K562 (cell line): ENCODE data around the gene XAB2. TPM values are rescaled to one million over a fixed set of nuclear protein-coding genes. Genes with fewer than 3 reads are reported as not detected.

Experiments
- ATAC-seq: fragments of 200-7000 bp; cut with Tn5 transposase; 3 replicates; pipeline ENCODE4 v1.9.1; 2020; ENCODE audit warnings: moderate library complexity
- BruUV-seq: library from RNA; stranded (reverse); fragments of 400-500 nt; replicated peaks from 2 replicates; lab custom pipeline; 2021; lab: Mats Ljungman, UMichigan
- CTCF ChIA-PET: fragments of 300-600 bp; formaldehyde crosslinking; extraction: SDS; loops from one replicate; lab custom pipeline; 2021; ENCODE audit warnings: low intra/inter-chr PET ratio; lab: Yijun Ruan, JAX
- POLR2A ChIA-PET: fragments of 300-600, 350-650 bp; sonication (Branson Sonifier 250); formaldehyde crosslinking; extraction: SDS; loops from one replicate; lab custom pipeline; 2021; ENCODE audit warnings: antibody characterized with exemption, inconsistent platforms; lab: Yijun Ruan, JAX
- DNase-seq, 4 experiments: peaks; one replicate each; pipeline versions ENCODE4 v3.0.0 to v3.0.0-alpha.2; 2011 to 2018; ENCODE audit warnings: low spot score in 3 of 4, mixed read lengths in 3 of 4; ENCODE audit errors: extremely low read depth in 1 of 4
- FAIRE-seq: peaks from 2 replicates; lab custom pipeline; 2011; peaks lifted over from hg19 to GRCh38; lab: Jason Lieb, UNC
- H2AFZ ChIP-seq: 2 replicates; pipeline ENCODE4 v1.6.0; 2011; ENCODE audit warnings: low read depth, low read length, control low read depth, inconsistent platforms
- H3K27ac ChIP-seq: fragments of 200-600 bp; 3 replicates; pipeline ENCODE4 v1.8.0; 2011; ENCODE audit warnings: low read depth, mild to moderate bottlenecking, control low read depth, inconsistent platforms, low read length, moderate library complexity, mixed read lengths; ENCODE audit errors: extremely low read depth
- H3K27me3 ChIP-seq, 2 experiments: fragments of 300-600 bp in 1 of 2; 2 replicates in 1 of 2; 3 replicates in 1 of 2; pipeline versions ENCODE4 v1.6.0 to v1.8.0; 2011; ENCODE audit warnings: inconsistent platforms in 2 of 2, low read length in 2 of 2, mild to moderate bottlenecking in 1 of 2, mixed read lengths in 1 of 2, moderate library complexity in 1 of 2; ENCODE audit not compliant: control insufficient read depth in 2 of 2, insufficient read depth in 2 of 2
- H3K36me3 ChIP-seq: fragments of 300-600 bp; 3 replicates; pipeline ENCODE4 v1.8.0; 2011; ENCODE audit warnings: mild to moderate bottlenecking, low read length, inconsistent platforms; ENCODE audit not compliant: control insufficient read depth, insufficient read depth
- H3K4me1 ChIP-seq, 2 experiments: fragments of 200-600 bp in 1 of 2; replicated peaks in 1 of 2; 2 replicates in 1 of 2; 3 replicates in 1 of 2; pipeline versions ENCODE4 v1.5.1 to v1.8.0; 2011; ENCODE audit warnings: inconsistent platforms in 2 of 2, low read length in 2 of 2, mild to moderate bottlenecking in 1 of 2, mixed read lengths in 1 of 2, moderate library complexity in 1 of 2; ENCODE audit not compliant: control insufficient read depth in 2 of 2, insufficient read depth in 2 of 2
- H3K4me2 ChIP-seq: 2 replicates; pipeline ENCODE4 v1.6.1; 2011; ENCODE audit warnings: low read length, control low read depth, inconsistent platforms, mixed read lengths; ENCODE audit not compliant: insufficient read depth
- H3K4me3 ChIP-seq: fragments of 200-600 bp; sonication (generic), shearing (Covaris generic); 2 replicates; pipeline ENCODE4 v1.5.1; 2016; ENCODE audit warnings: control low read depth, inconsistent platforms
- H3K79me2 ChIP-seq: fragments of 200-600 bp; 3 replicates; pipeline ENCODE4 v1.8.0; 2011; ENCODE audit warnings: low read length, inconsistent platforms; ENCODE audit not compliant: control insufficient read depth, insufficient read depth
- H3K9ac ChIP-seq, 2 experiments: 2 replicates each; pipeline versions ENCODE4 v1.6.0 to v1.6.1; 2011; ENCODE audit warnings: low read depth in 2 of 2, low read length in 2 of 2, control low read depth in 1 of 2, inconsistent platforms in 1 of 2, mild to moderate bottlenecking in 1 of 2, mixed read lengths in 1 of 2; ENCODE audit not compliant: insufficient read depth in 1 of 2
- H3K9me1 ChIP-seq: one replicate; pipeline ENCODE4 v1.6.0; 2011; ENCODE audit warnings: inconsistent platforms, mild to moderate bottlenecking, low read length, moderate library complexity; ENCODE audit not compliant: control insufficient read depth, insufficient read depth
- H3K9me3 ChIP-seq: replicated peaks from 2 replicates; pipeline ENCODE4 v1.5.1; 2011; ENCODE audit warnings: low read depth, low read length, inconsistent platforms; ENCODE audit not compliant: control insufficient read depth, insufficient read depth
- H4K20me1 ChIP-seq: replicated peaks from 2 replicates; pipeline ENCODE4 v1.6.1; 2011; ENCODE audit warnings: low read length, inconsistent platforms, mixed read lengths; ENCODE audit not compliant: control insufficient read depth, insufficient read depth
- EHMT2 ChIP-seq: fragments of 450-650 bp; IDR thresholded peaks from 2 replicates; pipeline ENCODE4 v1.6.1; 2018; ENCODE audit warnings: antibody characterized with exemption
- HINFP ChIP-seq: fragments of 450-650 bp; conservative IDR thresholded peaks from 2 replicates; pipeline ENCODE4 v1.6.1; 2016; ENCODE audit warnings: missing genetic modification characterization, low read depth, mild to moderate bottlenecking, control low read depth, missing compliant biosample characterization
- MCM3 ChIP-seq: fragments of 450-650 bp; IDR thresholded peaks from 2 replicates; pipeline ENCODE4 v1.6.1; 2016
- NCOR1 ChIP-seq: fragments of 450-650 bp; IDR thresholded peaks from 2 replicates; pipeline ENCODE4 v1.6.1; 2016; ENCODE audit warnings: mild to moderate bottlenecking, moderate library complexity
- TCF3 ChIP-seq: sonication (generic); formaldehyde crosslinking; IDR thresholded peaks from 2 replicates; pipeline ENCODE4 v1.4.0; 2020; ENCODE audit warnings: mild to moderate bottlenecking, missing genetic modification reagents
- WGBS: fragments of 100-300 bp; shearing (Covaris generic); methylation state at CpG from one replicate; pipeline ENCODE4 v1.1.6; 2016; ENCODE audit warnings: low coverage, mixed read lengths; ENCODE audit not compliant: insufficient coverage; ENCODE audit errors: missing lambda C conversion rate; 5-methylcytosine and 5-hydroxymethylcytosine counted together
- in situ Hi-C: fragments of 300-500 bp; cut with MboI; formaldehyde crosslinking; loops from 4 replicates; pipeline ENCODE4 v1.15.0; 2018; ENCODE audit warnings: inconsistent platforms, mixed read lengths
- intact Hi-C: fragments of 100-400 bp; cut with micrococcal nuclease; formaldehyde crosslinking; loops from 2 replicates; pipeline ENCODE4 v1.14.2; 2022
- polyA plus RNA-seq, 8 experiments: library from polyadenylated mRNA; depleted of rRNA in 4 of 8; stranded (reverse) in 5 of 8; unstranded in 3 of 8; fragments of >200 nt; fragmentation: Nextera tagmentation in 2 of 8; fragmentation: Illumina TruSeq in 1 of 8; extraction: Ambion mirVana in 2 of 8; extraction: Trizol in 1 of 8; gene quantifications; 2 replicates each; pipeline versions ENCODE4 v1.2.1 to v1.2.3, GENCODE V29; 2011 to 2014; ENCODE audit warnings: inconsistent platforms in 1 of 8, missing spikeins in 1 of 8
- total RNA-seq, 7 experiments: library from RNA; depleted of rRNA in 6 of 7; stranded (reverse); fragments of >200 nt in 6 of 7; fragmentation: Illumina TruSeq in 2 of 7; extraction: Trizol in 2 of 7; gene quantifications; 2 replicates each; pipeline versions ENCODE4 v1.2.1 to v1.2.3, GENCODE V29; 2011 to 2021; ENCODE audit warnings: low replicate concordance in 1 of 7

The XAB2 gene
- total and polyA plus RNA-seq, 9 of the 15 experiments (the other 6 are each of a cell fraction or from before 2014, with no cell fraction given), result 0.21 to 58.3 (median 20.0) TPM

GRCh38 chr19:7600721-7601120 is 28.6 kb downstream of the XAB2 start:
- intact Hi-C loops, result no loop called here
- H4K20me1 ChIP-seq, result 0 out of 2 replicates have a peak, but pooled peaks cover 5% of the 10 kb centered on the region
- peaks cover 2 to 24% of the 10 kb centered on the region in 2 experiments; a peak in 3 of 5 replicates for H3K4me1 ChIP-seq
- in situ Hi-C loops, result no loop called here
- BruUV-seq, result no TSS peak
- H3K9me1 ChIP-seq, result no peaks in the 10 kb centered on the region
- H3K9ac ChIP-seq, result no peak overlapping the region
- DNase-seq (no peak), FAIRE-seq (no peak), ATAC-seq (no peak)
- no peaks in the 10 kb centered on the region for H3K79me2 ChIP-seq
- H3K9me3 ChIP-seq, result 0 out of 2 replicates have a peak, but pooled peaks cover 1% of the 10 kb centered on the region
- no peak overlapping the region for H2AFZ ChIP-seq
- CTCF ChIA-PET, result no interaction called here
- TF ChIP-seq MCM3 (no peak), EHMT2 (peak; percentile 79)
- peaks cover 13 to 22% of the 10 kb centered on the region in 2 experiments; a peak in 3 of 5 replicates for H3K27me3 ChIP-seq
- H3K4me2 ChIP-seq, result no peak overlapping the region
- no peak overlapping the region for H3K4me3 ChIP-seq
- POLR2A ChIA-PET, result interaction anchor here (0.6 kb wide), 1 partner anchor 220 kb away, joined by 3 read pairs; no protein-coding TSS in a partner anchor
- H3K27ac ChIP-seq, result no peak overlapping the region
- no peaks in the 10 kb centered on the region for H3K36me3 ChIP-seq

- in situ Hi-C loops (no loop called here), intact Hi-C loops (no loop called here)
- WGBS, result 3% methylated on average over 5 of the region's 6 CpGs
- ATAC-seq (no peak), FAIRE-seq (no peak), DNase-seq (no peak)
- 0 out of 2 replicates have a peak, but pooled peaks cover 5% of the 10 kb centered on the region for H4K20me1 ChIP-seq
- no peak overlapping the region for H3K9ac ChIP-seq
- peaks cover 21 to 42% of the 10 kb centered on the region in 2 experiments; a peak in 4 of 5 replicates for H3K27me3 ChIP-seq
- H2AFZ ChIP-seq, result no peak overlapping the region
- 0 out of 2 replicates have a peak, but pooled peaks cover 1% of the 10 kb centered on the region for H3K9me3 ChIP-seq
- H3K79me2 ChIP-seq, result no peaks in the 10 kb centered on the region
- CTCF ChIA-PET, result no interaction called here
- H3K4me2 ChIP-seq, result no peak overlapping the region
- no peaks in the 10 kb centered on the region for H3K36me3 ChIP-seq
- TF ChIP-seq HINFP, result peak; percentile 51; the same call in 1 of the 2 replicates
- no peak for TF ChIP-seq NCOR1
- TF ChIP-seq TCF3, result no peak
- no peaks in the 10 kb centered on the region for H3K9me1 ChIP-seq
- BruUV-seq, result no TSS peak
- H3K4me1 ChIP-seq, result peaks cover 0 to 14% of the 10 kb centered on the region in 2 experiments; a peak in 3 of 5 replicates
- H3K27ac ChIP-seq, result no peak overlapping the region
- H3K4me3 ChIP-seq, result no peak overlapping the region
- POLR2A ChIA-PET, result interaction anchor here (0.6 to 1.4 kb wide), 3 partner anchors 18 to 81 kb away, joined by 3 read pairs; no protein-coding TSS in a partner anchor
These were observed 31.2 kb downstream of the XAB2 start for GRCh38 chr19:7598180-7598579.
